NOMO-1 (cell line): ENCODE results near the gene SLC13A5.
"Not testable (repeated sequence)": the region's sequence is repeated elsewhere in the genome, so short reads cannot be mapped to it uniquely, and the experiment has no call there.

ENCODE experiments used
- DNase-seq, 2 experiments: peaks; one replicate each; lab custom pipeline; 2025; ENCODE audit not compliant: unreplicated experiment in 2 of 2; lab: John Stamatoyannopoulos, UW

Gene SLC13A5

DNA sequence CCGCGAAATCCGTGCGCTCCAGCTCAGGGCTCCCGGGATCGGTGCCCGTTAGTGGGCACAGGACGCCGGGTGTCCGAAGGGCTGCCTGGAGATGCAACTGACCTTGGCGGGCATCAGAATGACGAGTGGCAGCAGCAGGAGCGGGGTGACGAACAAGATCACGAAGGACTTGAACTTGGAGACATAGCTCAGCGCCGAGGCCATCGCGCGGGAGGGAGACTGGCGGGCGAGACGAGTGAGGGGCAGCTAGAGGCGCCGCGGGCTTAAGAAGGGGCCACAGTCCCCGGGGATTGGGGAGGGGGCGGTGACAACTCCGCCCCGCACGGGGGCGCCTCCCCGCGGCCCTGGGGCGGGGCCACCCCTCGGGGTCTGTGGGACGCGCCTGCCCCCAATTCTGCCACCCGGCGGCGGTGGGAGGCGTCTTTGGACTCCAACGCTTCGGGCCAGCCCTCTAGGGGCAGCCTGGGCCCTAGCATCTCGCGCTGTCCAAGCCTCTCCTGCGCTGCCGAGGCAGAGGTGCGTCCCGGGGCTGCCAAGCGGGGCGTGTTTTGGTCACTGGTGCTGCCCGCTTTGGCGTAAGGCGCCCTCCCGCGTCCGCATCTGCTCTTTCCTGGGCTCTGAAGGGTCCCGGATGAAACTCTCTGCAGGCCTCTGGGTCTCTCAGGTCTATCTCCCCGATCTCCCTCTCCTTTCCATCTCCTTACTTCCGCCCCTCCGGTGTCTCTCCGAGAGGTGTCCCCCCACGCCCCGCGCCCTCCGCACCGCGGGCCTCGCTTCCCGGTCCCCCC is at the start of gene SLC13A5:
TSS of gene SLC13A5 (minus strand) at position 240 of the 788 bp plus-strand sequence. CDS start at position 204, 36 bp downstream.
- DNase-seq: no peak

DNA sequence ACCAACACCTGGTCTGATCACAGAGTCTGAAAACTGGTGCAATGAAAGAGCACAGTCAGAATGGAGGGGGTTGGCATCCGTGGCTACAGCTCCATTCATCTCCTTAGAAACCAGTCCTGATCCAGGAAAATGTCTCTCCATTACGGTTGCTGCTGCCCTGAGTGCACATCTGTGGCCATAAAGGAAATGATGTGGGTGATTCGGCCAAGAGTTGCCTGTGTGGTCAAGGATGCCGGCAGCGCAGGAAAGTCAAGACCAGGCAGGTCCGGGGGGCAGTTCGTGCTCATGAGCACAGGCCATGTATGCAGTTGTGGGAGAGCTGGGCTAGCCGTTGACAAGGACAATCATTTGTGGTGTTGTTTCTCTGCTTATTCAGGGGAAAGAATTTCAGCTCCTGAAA is 48.6 kb upstream of the SLC13A5 start:
- no peak for DNase-seq

DNA sequence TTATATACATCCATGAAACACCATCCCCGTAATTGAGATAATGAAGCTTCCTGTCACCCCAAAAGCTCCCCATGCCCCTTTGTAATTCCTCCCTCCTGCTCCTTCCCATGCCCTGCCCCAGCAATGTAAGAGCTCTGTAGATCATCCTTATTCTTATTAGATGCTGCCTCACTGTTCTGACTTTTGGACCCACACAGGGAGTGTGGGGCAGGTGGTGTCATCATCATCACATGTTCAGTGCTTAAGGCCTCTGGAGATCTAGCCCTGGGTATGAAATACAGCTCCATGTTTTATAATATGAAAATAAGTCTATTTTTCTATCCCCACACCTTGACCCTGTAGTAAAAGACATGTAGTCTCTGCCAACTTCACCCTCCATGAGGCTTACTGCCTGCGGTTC is 44.6 kb upstream of the SLC13A5 start:
- DNase-seq: no peak

DNA sequence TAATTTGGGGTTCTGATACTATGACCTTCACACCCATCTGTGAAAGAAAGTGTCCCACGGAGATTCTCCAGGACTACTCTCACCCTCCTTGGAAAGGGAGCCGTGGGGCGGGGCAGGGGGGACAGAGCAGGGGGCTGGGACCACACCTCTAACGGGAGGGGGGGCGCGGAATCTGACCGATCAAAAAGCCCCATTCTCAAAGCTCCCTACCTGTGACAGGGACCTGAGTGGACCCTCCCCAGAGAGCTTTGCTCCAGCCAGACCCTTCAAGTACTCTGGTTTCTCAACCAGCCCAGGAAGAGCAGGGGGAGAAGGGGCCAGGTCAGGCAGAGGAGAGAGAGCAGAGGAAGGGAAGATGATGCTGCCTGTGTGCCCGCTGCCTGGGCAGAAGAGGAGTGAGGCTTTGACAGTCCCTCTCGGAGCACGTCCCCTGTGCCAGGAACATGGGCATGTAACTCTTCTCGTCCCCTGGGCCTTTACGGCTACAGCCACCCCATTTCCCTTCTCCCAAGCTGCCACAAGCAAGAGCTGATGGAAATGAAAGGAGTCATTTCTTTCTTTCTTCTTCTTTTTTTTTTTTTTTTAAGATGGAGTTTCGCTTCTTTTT is 43.4 kb upstream of the SLC13A5 start:
- peak in 1 of 2 experiments; percentile 8 for DNase-seq

DNA sequence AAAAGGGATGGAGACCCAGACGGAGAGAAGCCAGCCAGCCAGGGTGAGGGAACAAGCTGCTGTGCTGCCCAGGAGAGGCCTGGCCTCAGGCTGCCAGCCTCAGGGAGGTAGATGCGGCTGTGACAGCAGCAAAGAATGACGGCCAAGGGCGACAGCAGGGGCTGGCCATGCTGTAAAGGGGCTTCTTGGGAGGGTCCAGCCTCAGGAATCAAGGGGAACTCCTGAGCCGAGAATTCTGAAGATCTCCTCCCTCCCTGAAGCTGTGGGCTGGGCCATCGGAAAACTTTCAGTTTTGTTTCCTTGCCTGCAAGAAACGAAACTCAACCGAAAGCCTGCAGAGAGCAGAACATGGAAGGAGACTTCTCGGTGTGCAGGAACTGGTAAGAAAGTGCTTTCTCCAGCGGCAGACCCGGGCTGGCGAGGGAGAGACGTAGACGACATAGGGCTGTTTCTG is 42.6 kb upstream of the SLC13A5 start, which contains the start of gene XAF1:
TSS of gene XAF1 (plus strand) at position 316 of the 454 bp plus-strand sequence. CDS start at position 349, 33 bp downstream.
- peak; percentile 56 to 68 for DNase-seq

DNA sequence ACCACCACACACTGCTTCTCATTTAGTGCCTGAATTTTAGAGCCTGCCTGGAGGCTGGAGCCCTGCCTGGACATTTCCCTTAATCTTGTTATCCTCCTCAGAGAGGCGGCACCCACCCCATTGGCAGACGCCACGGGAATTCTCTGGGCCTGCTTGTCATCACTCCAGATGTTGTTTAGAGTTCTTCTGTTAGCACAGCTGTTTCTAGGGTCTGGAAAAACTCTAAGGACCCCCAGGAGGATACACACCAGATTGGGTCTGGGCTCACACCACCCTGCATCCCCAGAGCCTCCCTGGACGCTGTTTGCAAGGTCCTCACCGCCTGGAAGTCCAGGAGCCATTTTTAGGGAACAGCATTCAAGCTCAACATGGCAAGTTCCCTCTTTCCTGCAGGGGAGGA is 42.1 kb upstream of the SLC13A5 start:
- no peak for DNase-seq

DNA sequence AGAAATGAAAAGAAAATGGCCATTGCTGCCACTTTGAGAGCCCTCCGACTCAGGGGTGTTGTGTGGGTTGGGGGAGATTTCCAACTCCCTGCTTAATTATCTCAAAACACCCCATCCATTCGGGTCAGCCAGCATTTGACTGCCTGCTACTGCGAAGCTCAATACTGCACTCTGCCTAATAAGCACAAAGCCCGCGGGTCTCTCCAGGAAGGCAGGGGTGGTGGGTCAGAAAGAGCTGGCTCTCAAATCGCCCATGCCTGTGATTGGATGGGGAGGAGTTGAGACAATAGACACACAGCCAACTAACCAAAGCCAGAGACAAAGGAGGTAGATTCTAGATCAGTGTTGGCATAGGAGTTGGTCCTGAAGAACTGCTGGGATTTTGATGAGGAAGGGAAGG is 40.4 kb upstream of the SLC13A5 start:
- no peak for DNase-seq

DNA sequence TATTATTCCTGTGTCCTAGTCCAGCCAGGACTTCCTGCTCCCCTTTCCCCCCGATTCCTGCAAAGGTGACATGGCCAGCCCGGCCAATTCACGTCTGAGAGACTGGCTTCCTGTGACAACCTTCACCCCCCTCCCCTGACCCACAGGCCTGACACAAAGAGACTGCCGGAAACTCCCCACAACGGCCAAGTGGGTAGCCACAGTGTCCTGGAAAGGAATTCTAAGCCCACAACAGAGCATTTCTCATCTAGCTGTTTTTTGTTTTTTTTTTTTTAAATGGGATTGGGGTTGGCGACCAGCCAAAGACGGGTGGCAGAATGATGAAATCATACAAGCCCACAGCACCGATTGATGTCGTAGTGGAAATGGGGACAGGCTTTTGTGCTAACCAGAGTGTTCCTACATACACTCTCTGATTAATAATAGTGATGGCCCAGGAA is 39.9 kb upstream of the SLC13A5 start:
- DNase-seq: peak; percentile 25 to 43

DNA sequence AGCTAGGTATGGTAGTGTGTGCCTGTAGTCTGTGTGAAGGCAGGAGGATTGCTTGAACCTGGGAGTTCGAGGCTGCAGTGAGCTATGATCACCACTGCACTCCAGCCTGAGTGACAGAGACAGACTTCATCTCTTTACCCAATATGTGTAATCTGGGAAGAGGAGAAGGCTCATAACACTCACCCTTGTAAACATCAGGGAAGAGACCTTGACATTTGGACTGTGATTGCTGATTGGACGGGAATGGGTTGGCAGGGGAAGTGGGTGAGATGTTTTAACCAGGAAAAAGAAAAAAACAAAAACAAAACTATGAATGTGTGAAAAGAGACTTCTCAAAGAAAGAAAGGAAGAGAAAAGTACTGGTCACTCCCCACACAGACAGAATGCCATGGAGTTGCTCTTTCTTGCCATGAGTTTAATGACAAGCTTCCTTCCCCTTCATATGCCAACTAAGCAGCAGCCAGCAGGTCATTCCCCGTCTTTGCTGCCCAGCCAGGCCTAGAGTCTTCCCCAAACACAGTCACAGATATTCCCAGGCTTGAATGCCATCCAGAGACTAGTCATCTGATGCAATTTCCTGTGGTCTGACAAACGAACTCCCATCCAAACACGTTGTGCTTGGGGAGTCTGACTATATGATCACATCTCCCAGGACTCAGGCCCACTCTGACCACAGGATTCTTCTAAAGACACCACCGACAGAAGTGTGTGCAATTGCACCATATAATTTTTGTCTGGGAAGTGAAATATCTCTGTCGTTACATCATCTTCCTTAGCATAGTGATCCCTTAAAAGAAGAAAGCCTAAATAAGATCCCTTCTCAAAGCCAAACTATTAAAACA is 39.1 kb upstream of the SLC13A5 start:
- peak; percentile 24 to 66 for DNase-seq

DNA sequence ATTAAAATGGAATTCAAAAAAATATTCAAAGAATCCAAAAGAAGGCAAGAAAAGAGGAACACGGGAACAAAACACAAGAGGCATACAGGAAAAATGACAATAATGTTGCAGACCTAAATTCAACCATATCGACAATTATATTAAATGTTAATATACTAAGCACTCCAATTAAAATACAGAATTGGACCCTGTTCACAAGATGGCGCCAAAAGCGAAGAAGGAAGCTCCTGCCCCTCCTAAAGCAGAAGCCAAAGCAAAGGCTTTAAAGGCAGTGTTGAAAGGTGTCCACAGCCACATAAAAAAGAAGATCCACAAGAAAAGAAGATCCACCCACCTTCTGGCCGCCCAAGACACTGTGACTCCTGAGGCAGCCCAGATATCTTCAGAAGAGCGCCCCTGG is 36.4 kb upstream of the SLC13A5 start:
- DNase-seq: peak in 1 of 2 experiments; percentile 9

DNA sequence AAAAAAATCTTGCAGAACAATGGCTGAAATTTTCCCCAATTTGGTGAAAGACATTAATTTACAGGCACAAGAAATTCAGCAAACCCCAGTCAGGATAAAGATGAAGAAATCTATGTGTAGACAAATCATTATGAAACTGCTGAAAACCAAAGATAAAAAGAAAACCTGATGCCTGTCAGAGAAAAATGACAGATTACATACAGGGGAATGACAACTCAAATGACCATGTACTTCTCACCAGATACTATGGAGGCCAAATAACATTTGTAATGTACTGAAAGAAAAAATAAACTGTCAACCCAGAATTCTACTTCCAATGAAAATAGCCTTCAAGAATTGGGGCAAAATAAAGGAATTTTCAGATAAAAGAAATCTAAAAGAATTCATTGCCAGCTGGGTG is 35.4 kb upstream of the SLC13A5 start:
- no peak for DNase-seq

DNA sequence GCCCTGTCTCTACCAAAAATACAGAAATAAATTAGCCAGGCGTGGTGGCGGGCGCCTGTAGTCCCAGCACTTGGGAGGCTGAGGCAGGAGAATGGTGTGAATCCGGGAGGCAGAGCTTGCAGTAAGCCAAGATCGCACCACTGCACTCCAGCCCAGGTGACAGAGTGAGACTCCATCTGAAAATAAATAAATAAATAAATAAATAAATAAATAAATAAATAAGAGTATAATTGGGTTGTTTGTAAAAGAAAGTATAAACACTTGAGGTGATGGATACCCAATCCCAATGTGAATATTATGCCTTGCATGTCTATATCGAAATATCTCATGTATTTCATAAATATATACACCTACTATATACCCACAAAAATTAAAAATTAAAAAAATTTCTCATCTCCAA is 33.5 kb upstream of the SLC13A5 start:
- DNase-seq: not testable (repeated sequence)

DNA sequence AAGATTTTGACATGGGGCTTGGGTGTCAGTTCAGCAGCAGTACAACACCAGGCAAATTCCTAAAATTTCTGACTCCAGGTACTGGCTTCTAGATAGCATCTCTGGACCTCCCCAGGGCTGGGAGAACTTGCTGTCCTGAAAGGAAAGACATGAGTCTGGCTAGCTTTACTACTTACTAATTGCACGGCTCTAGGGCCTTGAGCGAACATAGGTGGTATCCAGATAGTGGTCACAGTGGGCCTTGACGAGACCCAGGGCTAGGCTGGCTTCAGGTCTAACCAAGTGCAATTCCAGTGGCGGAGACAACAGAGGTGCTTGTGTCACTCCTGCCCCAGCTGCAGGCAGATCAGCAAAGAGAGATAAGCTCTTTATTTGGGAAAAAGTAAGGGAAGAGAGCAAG is 16.4 kb upstream of the SLC13A5 start:
- DNase-seq: no peak

DNA sequence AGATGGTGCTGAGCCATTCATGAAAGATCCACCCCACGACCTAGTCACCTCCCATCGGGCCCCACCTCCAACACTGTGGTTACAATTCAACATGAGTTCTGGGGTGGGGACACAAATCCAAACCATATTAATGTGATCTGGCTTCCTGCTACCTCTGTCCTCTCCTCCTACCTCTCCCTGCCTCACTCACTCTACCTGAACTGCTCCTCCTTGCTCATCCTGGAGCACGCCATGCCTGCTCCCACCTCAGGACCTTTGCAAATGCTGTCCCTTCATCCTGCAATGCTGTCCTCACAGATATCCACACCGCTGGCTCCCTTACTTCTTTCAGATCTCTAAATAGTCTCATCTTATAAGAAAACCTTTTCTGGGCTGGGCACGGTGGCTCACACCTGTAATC is 10.8 kb upstream of the SLC13A5 start:
- DNase-seq: no peak

DNA sequence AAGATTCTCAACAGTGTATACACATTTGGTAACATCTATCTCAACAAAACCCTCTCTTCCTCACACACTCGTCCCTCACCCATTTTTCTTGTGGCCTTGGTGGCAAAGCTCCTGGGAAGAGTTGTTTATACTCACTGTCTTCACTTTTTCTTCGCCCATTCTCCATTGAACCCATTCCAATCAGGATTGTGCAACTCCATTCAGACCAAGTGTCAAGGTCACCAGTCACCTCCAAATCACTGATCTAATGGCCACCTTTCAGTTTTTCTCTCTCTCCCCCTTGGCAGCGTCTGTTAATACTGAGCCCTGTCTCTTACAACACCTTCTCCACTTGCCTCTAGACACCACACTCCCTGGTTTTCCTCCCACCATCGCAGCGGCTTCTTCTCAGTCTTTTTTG is 8.6 kb upstream of the SLC13A5 start:
- no peak for DNase-seq

DNA sequence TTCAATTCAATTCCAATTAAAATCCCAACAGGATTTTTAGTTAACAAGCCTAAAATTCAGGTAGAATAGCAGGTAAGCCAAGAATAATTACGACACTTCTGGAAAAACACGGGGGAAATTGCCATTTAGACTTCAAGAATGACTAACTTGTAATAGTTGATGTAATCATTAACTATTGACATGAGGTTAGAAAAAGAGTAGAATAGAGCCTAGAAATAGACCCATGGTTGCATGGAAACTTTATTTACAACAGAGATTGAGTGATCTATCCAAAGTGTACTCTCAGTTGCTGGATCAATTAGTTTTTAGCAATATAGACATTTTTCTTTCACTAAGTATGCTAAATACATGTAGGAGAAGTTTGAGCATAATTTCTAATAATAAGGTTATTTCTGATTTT is 3.6 kb upstream of the SLC13A5 start:
- no peak for DNase-seq

DNA sequence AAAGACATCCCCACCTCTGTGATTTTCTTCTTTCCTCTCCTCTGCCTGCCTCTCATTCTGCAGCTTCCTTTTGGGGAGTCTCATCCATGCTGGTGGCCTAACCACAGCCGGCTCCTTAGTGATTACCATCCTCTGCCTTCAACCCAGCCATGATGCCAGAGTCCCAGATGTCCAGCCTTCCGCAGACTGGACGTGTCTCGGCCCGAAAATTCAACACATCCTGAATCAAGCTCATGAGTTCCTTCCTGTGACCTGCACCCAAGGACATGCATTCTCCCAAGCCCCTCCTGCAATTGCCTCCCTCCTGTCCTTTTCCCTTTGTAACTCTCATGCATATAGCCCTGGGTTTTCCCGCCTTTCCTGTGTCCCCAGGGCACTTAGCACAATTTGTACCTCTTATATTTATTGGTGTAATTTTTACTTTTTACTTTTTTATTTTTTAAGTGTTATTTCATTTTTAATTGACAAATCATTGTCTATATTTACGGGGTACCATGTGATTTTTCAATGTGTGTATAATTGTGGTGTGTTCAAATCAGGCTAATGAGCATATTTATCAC is 1.2 kb upstream of the SLC13A5 start:
- DNase-seq: no peak

DNA sequence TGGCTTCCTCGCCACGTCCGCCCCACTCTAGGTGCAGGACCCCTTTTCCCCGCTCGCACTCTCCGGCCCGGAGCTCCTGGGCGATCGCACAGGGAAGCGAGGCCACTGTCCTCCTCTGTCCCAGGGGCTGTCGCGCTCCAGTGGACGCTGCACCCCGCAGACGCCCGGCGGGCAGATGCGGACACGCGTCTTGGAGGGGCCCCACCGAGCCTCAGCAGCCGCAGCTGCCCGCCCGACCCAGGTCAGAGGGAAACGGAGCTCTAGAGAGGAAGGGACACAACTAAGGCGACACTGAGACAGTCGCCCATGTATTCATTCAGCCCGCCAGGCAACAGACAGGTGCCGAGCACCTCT is 726 bp upstream of the SLC13A5 start:
- DNase-seq: no peak

DNA sequence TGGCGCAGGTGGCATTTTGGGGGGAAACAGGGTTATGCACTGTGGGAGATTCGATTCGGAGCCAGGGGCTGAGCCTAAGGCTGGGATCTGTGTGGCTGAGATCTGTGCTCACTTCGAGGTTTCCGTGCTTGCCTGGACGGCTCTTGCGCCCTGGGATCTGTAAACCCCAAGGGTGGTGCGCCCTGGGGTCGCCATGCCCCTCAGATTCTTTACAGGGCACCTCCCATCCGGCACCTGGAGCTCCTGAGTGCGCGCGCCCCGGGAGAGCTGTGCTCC is 377 bp downstream of the SLC13A5 start:
- DNase-seq: no peak

DNA sequence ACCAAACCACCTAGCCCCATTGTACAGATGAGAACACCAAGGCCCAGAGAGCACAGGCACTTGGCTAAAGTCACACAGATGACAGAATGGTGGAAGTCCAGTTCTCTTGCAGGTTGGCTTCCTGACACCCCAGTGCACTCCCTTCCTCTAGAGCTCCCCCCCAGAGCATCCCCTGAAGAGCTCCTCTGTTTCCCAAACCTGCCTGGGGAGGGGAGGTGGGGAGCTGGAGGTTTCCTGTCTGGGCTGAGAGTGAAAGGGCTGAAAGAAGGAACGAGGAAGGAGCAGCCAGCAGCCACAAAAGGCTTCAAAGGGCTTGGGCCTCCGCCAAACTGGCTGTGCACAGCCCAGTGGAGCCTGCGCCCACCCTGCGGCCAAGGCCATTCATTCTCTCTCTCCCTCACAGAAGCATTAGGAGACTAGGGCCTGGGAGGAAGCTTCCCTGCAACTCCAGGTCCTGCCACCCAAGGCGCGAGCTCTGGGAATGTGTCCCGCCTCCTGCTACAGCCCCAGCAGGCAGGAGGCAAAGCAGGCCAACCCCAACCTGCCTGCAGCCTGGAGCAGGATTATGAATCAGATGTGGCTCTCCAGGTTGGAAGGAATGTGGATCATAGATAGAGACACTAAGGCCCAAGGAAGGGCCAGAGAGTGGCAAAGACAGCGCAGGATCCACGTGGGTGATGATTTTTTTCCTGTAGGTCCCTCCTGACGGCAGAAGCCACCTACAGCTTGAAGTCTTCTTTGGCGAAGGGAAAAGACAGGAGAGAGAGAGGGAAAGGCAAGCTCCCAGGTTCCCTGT is 913 bp downstream of the SLC13A5 start:
- peak in 1 of 2 experiments; percentile 16 for DNase-seq
